ENCODE results near the gene OPCML.

GRCh38 chr11:132408877-132409276, 1123.4 kb downstream of the OPCML start:
- no peak for TF ChIP-seq CTCF (conservative IDR thresholded peaks at IDR 0.05; ENCODE audit: low read depth, low read length)
- TF ChIP-seq EZH2 (IDR thresholded peaks at IDR 0.05; ENCODE audit: low read length, unreplicated experiment) = no peak
- no peak for TF ChIP-seq EZH2phosphoT487 (IDR thresholded peaks at IDR 0.05; ENCODE audit: borderline replicate concordance, low read length)

Measured in PC-3 (cell line).